GM19328 (cell line): Measurements from ENCODE around the gene RPS2.

Source experiments
- ATAC-seq: cut with Tn5 transposase; IDR thresholded peaks from one replicate; pipeline ENCODE4 v1.9.1; 2021; ENCODE audit warnings: mild to moderate bottlenecking, moderate library complexity; ENCODE audit not compliant: unreplicated experiment

Gene RPS2

GRCh38 chr16:1999866-2000514, 35.4 kb upstream of the RPS2 start:
- no peak for ATAC-seq

- no peak for ATAC-seq
Measured at GRCh38 chr16:1998852-1999801, 34.5 kb upstream of the RPS2 start.

- no peak for ATAC-seq
Measured at GRCh38 chr16:1998360-1998835, 33.8 kb upstream of the RPS2 start.

- no peak for ATAC-seq
Measured at GRCh38 chr16:1997494-1998359, 33.1 kb upstream of the RPS2 start.

- no peak for ATAC-seq
Measured at GRCh38 chr16:1993731-1994131, 29.1 kb upstream of the RPS2 start.

GRCh38 chr16:1992704-1993317, 28.2 kb upstream of the RPS2 start:
- no peak for ATAC-seq

GRCh38 chr16:1991948-1992703, 27.5 kb upstream of the RPS2 start:
- ATAC-seq: no peak

- no peak for ATAC-seq
Measured at GRCh38 chr16:1991588-1991947, 26.9 kb upstream of the RPS2 start.

GRCh38 chr16:1991135-1991551, 26.5 kb upstream of the RPS2 start:
- no peak for ATAC-seq

- no peak for ATAC-seq
Measured at GRCh38 chr16:1990351-1991134, 25.9 kb upstream of the RPS2 start.

- no peak for ATAC-seq
Measured at GRCh38 chr16:1990101-1990350, 25.4 kb upstream of the RPS2 start.

GRCh38 chr16:1989209-1990100, 24.8 kb upstream of the RPS2 start, which contains the start of gene SYNGR3:
TSS of gene SYNGR3 (plus strand) at chr16:1989970. CDS start at chr16:1990103, 133 bp downstream.
- ATAC-seq: no peak

GRCh38 chr16:1987198-1987597, 22.6 kb upstream of the RPS2 start:
- ATAC-seq: no peak

- ATAC-seq: no peak
Measured at GRCh38 chr16:1985466-1986150, 21.0 kb upstream of the RPS2 start.

- peak; percentile 5 for ATAC-seq
Measured at GRCh38 chr16:1984347-1985225, 20.0 kb upstream of the RPS2 start.

GRCh38 chr16:1983544-1984346, 19.1 kb upstream of the RPS2 start, which contains the start of gene GFER:
TSS of gene GFER (plus strand) at chr16:1984193. CDS start at chr16:1984219, 26 bp downstream.
- ATAC-seq: peak; percentile 88
